GM21786 (cell line): ENCODE measurements around the gene MED12.

Source experiments
- ATAC-seq: cut with Tn5 transposase; IDR thresholded peaks from one replicate; pipeline ENCODE4 v1.9.1; 2021; ENCODE audit not compliant: unreplicated experiment

MED12 gene

GRCh38 chrX:71107245-71107644, 11.2 kb upstream of the MED12 start:
- ATAC-seq, result no peak

- ATAC-seq, result no peak
These were observed 10.5 kb upstream of the MED12 start for GRCh38 chrX:71107762-71108360.

- no peak for ATAC-seq
These were observed 9.3 kb upstream of the MED12 start for GRCh38 chrX:71109051-71109450.

GRCh38 chrX:71111141-71111843, 7.1 kb upstream of the MED12 start, which contains the start of gene IL2RG:
Gene IL2RG, minus strand, starts transcription at chrX:71111577. Its CDS starts 38 bp downstream, at chrX:71111539.
- peak; percentile 91 for ATAC-seq

- ATAC-seq, result peak; percentile 7
These were observed 6.4 kb upstream of the MED12 start for GRCh38 chrX:71111921-71112431.

- ATAC-seq, result no peak
These were observed 1.0 kb upstream of the MED12 start for GRCh38 chrX:71117358-71117757.

- ATAC-seq, result no peak
These were observed 664 bp downstream of the MED12 start for GRCh38 chrX:71118985-71119535.

GRCh38 chrX:71128166-71128833, 9.9 kb downstream of the MED12 start:
- ATAC-seq, result no peak

GRCh38 chrX:71128915-71129765, 10.7 kb downstream of the MED12 start:
- peak; percentile 77 for ATAC-seq

GRCh38 chrX:71131510-71131909, 13.1 kb downstream of the MED12 start:
- ATAC-seq, result no peak

- ATAC-seq, result no peak
These were observed 22.0 kb downstream of the MED12 start for GRCh38 chrX:71140440-71140839.

- ATAC-seq, result no peak
These were observed 25.1 kb downstream of the MED12 start for GRCh38 chrX:71143508-71143907.

GRCh38 chrX:71144651-71145050, 26.3 kb downstream of the MED12 start, which contains the start of gene NLGN3:
Gene NLGN3, plus strand, starts transcription at chrX:71144841. Its CDS starts 2,909 bp downstream, at chrX:71147750.
- ATAC-seq, result no peak

- no peak for ATAC-seq
These were observed 29.3 kb downstream of the MED12 start for GRCh38 chrX:71147496-71148277.

- ATAC-seq, result no peak
These were observed 29.9 kb downstream of the MED12 start for GRCh38 chrX:71148278-71148663.

- ATAC-seq, result no peak
These were observed 33.0 kb downstream of the MED12 start for GRCh38 chrX:71151366-71151765.

GRCh38 chrX:71154196-71154595, 35.8 kb downstream of the MED12 start:
- ATAC-seq, result no peak

GRCh38 chrX:71154641-71155040, 36.2 kb downstream of the MED12 start:
- ATAC-seq, result no peak

GRCh38 chrX:71158603-71159002, 40.2 kb downstream of the MED12 start:
- ATAC-seq, result no peak

- ATAC-seq, result no peak
These were observed 40.9 kb downstream of the MED12 start for GRCh38 chrX:71159335-71159734.
